ENCODE data around the gene NTNG1.

Gene NTNG1

GRCh38 chr1:107501081-107501605 lies 360.3 kb downstream of the NTNG1 start:
- no peak for DNase-seq (ENCODE audit: low read depth in 2 of 2)

- DNase-seq (ENCODE audit: low read depth in 2 of 2): no peak
Observed at GRCh38 chr1:107510347-107510746, 369.5 kb downstream of the NTNG1 start.

- DNase-seq (ENCODE audit: low read depth in 2 of 2): no peak
Observed at GRCh38 chr1:107512836-107513235, 372.0 kb downstream of the NTNG1 start.

GRCh38 chr1:107514841-107515240 lies 374.0 kb downstream of the NTNG1 start:
- DNase-seq (ENCODE audit: low read depth in 2 of 2): no peak

- DNase-seq (ENCODE audit: low read depth in 2 of 2): no peak
Observed at GRCh38 chr1:107515702-107516101, 374.9 kb downstream of the NTNG1 start.

GRCh38 chr1:107523061-107523460 lies 382.2 kb downstream of the NTNG1 start:
- DNase-seq (ENCODE audit: low read depth in 2 of 2): no peak

- DNase-seq (ENCODE audit: low read depth in 2 of 2): no peak
Observed at GRCh38 chr1:107523736-107524135, 382.9 kb downstream of the NTNG1 start.

- DNase-seq (ENCODE audit: low read depth in 2 of 2): no peak
Observed at GRCh38 chr1:107524301-107524700, 383.5 kb downstream of the NTNG1 start.

- no peak for DNase-seq (ENCODE audit: low read depth in 2 of 2)
Observed at GRCh38 chr1:107525145-107525544, 384.3 kb downstream of the NTNG1 start.

- DNase-seq (ENCODE audit: low read depth in 2 of 2): no peak
Observed at GRCh38 chr1:107525961-107526360, 385.1 kb downstream of the NTNG1 start.

GRCh38 chr1:107526524-107527198 lies 385.8 kb downstream of the NTNG1 start:
- no peak for DNase-seq (ENCODE audit: low read depth in 2 of 2)

- no peak for DNase-seq (ENCODE audit: low read depth in 2 of 2)
Observed at GRCh38 chr1:107529511-107530149, 388.8 kb downstream of the NTNG1 start.

- DNase-seq (ENCODE audit: low read depth in 2 of 2): no peak
Observed at GRCh38 chr1:107530543-107530942, 389.7 kb downstream of the NTNG1 start.

- DNase-seq (ENCODE audit: low read depth in 2 of 2): no peak
Observed at GRCh38 chr1:107531065-107531908, 390.4 kb downstream of the NTNG1 start.

GRCh38 chr1:107532318-107532717 lies 391.5 kb downstream of the NTNG1 start:
- no peak for DNase-seq (ENCODE audit: low read depth in 2 of 2)

All from stimulated activated CD4-positive, alpha-beta T cell treated with anti-CD3 and anti-CD28 coated beads, Interleukin-12 subunit alpha, Interleukin-12 subunit beta, amount 100 ng/mL, for 24 hours (primary cell).